Brain microvascular endothelial cell (primary cell): ENCODE measurements around the gene SNAPC5.

ENCODE experiments used
- DNase-seq: peaks from one replicate; pipeline ENCODE4 v3.0.0-alpha.2; 2020
- H3K27ac ChIP-seq: fragments of 250-450 bp; sonication (Bioruptor Pico); 2 replicates; pipeline ENCODE4 v1.5.1; 2020; ENCODE audit warnings: mild to moderate bottlenecking, moderate library complexity
- H3K27me3 ChIP-seq: fragments of 250-450 bp; sonication (Bioruptor Pico); replicated peaks from 2 replicates; pipeline ENCODE4 v1.5.1; 2020; ENCODE audit warnings: mild to moderate bottlenecking
- H3K36me3 ChIP-seq: fragments of 250-450 bp; sonication (Bioruptor Pico); replicated peaks from 2 replicates; pipeline ENCODE4 v1.5.1; 2020; ENCODE audit warnings: mild to moderate bottlenecking
- H3K4me3 ChIP-seq: 2 replicates; pipeline ENCODE4 v1.5.1; 2011; ENCODE audit warnings: low read depth, mild to moderate bottlenecking, control low read depth, low read length, moderate library complexity
- in situ Hi-C: cut with HindIII; loops from 2 replicates; pipeline ENCODE4 v1.10.0; 2017; ENCODE audit warnings: low sequenced_read_pairs, low pct_ligation_motif_present
- TF ChIP-seq, protein P1 (sequence below): IDR thresholded peaks from 2 replicates; pipeline ENCODE4 v1.5.1; 2011; ENCODE audit warnings: low read depth, mild to moderate bottlenecking, moderate library complexity, low read length, control low read depth, inconsistent platforms; ENCODE audit errors: missing control alignments

Gene SNAPC5

GRCh38 chr15:66523926-66524325 is 26.4 kb upstream of the SNAPC5 start:
- Histone ChIP-seq H3K27ac (no peak overlapping the region), H3K27me3 (no peaks in the 10 kb centered on the region), H3K4me3 (no peak overlapping the region), H3K36me3 (peaks cover 11% of the 10 kb centered on the region)
- DNase-seq: no peak
- TF ChIP-seq, protein P1, sequence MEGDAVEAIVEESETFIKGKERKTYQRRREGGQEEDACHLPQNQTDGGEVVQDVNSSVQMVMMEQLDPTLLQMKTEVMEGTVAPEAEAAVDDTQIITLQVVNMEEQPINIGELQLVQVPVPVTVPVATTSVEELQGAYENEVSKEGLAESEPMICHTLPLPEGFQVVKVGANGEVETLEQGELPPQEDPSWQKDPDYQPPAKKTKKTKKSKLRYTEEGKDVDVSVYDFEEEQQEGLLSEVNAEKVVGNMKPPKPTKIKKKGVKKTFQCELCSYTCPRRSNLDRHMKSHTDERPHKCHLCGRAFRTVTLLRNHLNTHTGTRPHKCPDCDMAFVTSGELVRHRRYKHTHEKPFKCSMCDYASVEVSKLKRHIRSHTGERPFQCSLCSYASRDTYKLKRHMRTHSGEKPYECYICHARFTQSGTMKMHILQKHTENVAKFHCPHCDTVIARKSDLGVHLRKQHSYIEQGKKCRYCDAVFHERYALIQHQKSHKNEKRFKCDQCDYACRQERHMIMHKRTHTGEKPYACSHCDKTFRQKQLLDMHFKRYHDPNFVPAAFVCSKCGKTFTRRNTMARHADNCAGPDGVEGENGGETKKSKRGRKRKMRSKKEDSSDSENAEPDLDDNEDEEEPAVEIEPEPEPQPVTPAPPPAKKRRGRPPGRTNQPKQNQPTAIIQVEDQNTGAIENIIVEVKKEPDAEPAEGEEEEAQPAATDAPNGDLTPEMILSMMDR: no peak
- in situ Hi-C loops: no loop called here

DNA sequence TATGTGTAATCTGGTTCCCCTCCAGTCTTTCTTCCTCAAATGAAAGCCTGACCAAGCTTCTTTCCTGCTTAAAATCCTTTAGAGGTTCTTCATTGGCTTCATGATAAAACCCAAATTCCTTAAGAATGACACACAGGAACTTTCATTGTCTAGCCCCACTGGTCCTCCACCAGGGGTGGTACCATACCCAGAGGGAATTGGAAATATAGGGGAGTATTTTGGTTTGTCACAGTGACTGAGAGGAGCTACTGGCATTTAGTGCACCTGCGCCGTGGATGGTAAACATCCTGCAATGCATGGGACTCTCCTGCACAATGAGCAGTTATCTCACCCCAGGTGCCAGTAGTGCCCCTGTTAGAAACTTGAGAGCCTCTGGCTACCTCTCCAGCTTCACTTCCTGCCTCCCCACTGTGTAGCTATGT is 18.4 kb upstream of the SNAPC5 start:
- Histone ChIP-seq H3K36me3 (peaks cover 11% of the 10 kb centered on the region), H3K4me3 (no peak overlapping the region), H3K27me3 (no peaks in the 10 kb centered on the region), H3K27ac (no peak overlapping the region)
- in situ Hi-C loops: no loop called here
- TF ChIP-seq, protein P1: no peak
- DNase-seq: no peak

- no peak overlapping the region for H3K27ac ChIP-seq
- no peak overlapping the region for H3K4me3 ChIP-seq
- H3K36me3 ChIP-seq: peaks cover 10% of the 10 kb centered on the region
- TF ChIP-seq, protein P1: no peak
- in situ Hi-C loops: no loop called here
- no peaks in the 10 kb centered on the region for H3K27me3 ChIP-seq
- DNase-seq: no peak
Measured at GRCh38 chr15:66514586-66514985, 17.0 kb upstream of the SNAPC5 start.

- DNase-seq: no peak
- in situ Hi-C loops: no loop called here
- no peak overlapping the region for H3K27ac ChIP-seq
Measured at GRCh38 chr15:66508293-66508883, 10.8 kb upstream of the SNAPC5 start.

GRCh38 chr15:66505818-66506217 is 8.3 kb upstream of the SNAPC5 start:
- no peaks in the 10 kb centered on the region for H3K27me3 ChIP-seq
- H3K36me3 ChIP-seq: peaks cover 25% of the 10 kb centered on the region
- TF ChIP-seq, protein P1: no peak
- in situ Hi-C loops: no loop called here
- H3K27ac ChIP-seq: peak overlapping the region; percentile 96
- peak overlapping the region; percentile 68 for H3K4me3 ChIP-seq
- DNase-seq: no peak

More at GRCh38 chr15:66508293-66508883, 10.8 kb upstream of the SNAPC5 start:
- no peak overlapping the region for H3K4me3 ChIP-seq
- no peaks in the 10 kb centered on the region for H3K36me3 ChIP-seq
- TF ChIP-seq, protein P1: no peak
- no peaks in the 10 kb centered on the region for H3K27me3 ChIP-seq

DNA sequence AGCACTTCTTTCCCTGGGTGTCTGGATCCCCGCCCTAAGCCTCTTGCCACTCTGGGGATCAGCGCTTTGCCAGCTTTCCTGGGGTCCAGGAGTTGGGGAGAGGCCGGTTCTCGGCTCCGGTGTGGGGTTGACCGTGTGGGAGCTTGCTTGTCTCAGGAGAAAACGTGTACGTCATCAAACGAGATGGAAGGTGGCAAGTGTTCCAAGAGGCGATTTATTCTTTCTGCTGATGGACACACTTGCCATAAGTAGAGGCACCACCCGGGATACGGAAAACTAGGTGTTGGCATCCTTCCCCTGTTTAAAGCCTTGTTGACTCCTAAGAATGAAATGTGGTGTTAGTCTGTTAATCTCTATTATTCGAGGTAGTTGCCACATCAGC is 7.9 kb upstream of the SNAPC5 start:
- Histone ChIP-seq H3K4me3 (peak overlapping the region; percentile 68), H3K27me3 (no peaks in the 10 kb centered on the region), H3K36me3 (peaks cover 29% of the 10 kb centered on the region), H3K27ac (peak overlapping the region; percentile 96)
- TF ChIP-seq, protein P1: no peak
- peak; percentile 36 for DNase-seq
- in situ Hi-C loops: no loop called here
